Right lobe of liver (tissue), 4 donors: ENCODE measurements around the gene NMBR.

ENCODE experiments used
- POLR2A ChIP-seq: fragments of 450-650 bp; IDR thresholded peaks from one replicate; pipeline ENCODE4 v1.6.1; 2017; ENCODE audit warnings: antibody characterized with exemption, mild to moderate bottlenecking
- TF ChIP-seq, protein P1 (sequence below), 4 donors: fragments of 200-600 bp in 3 of 4; fragments of 450-650 bp in 1 of 4; IDR thresholded peaks; one replicate each; pipeline versions ENCODE4 v1.5.1 to v1.8.0; 2016 to 2022; ENCODE audit warnings: antibody characterized with exemption in 4 of 4, mild to moderate bottlenecking in 2 of 4
- donor health status: DM: no; HTN: no; CAD: no.
- donor health status: DM: no; HTN: no; CAD: no.
- donor health status: DM: no; HTN: yes; CAD: no.

DNA sequence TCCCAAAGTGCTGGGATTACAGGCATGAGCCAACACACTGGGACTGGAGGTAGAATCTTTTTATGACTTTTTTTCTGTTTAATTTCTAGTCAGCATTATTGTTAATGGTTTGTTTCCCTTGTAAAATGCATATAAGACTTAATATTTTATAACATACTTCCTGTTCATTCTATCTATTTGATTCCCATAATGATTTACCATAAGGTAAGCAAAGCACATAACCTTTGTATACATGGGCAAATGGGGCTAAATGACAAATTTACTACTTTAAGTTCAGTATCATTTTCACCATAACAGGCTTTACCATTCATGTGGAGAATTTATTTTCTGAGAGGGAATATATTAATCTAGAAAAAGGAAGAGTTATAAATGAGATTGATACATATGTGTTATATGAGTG is 24.4 kb upstream of the NMBR start:
- TF ChIP-seq, protein P1, sequence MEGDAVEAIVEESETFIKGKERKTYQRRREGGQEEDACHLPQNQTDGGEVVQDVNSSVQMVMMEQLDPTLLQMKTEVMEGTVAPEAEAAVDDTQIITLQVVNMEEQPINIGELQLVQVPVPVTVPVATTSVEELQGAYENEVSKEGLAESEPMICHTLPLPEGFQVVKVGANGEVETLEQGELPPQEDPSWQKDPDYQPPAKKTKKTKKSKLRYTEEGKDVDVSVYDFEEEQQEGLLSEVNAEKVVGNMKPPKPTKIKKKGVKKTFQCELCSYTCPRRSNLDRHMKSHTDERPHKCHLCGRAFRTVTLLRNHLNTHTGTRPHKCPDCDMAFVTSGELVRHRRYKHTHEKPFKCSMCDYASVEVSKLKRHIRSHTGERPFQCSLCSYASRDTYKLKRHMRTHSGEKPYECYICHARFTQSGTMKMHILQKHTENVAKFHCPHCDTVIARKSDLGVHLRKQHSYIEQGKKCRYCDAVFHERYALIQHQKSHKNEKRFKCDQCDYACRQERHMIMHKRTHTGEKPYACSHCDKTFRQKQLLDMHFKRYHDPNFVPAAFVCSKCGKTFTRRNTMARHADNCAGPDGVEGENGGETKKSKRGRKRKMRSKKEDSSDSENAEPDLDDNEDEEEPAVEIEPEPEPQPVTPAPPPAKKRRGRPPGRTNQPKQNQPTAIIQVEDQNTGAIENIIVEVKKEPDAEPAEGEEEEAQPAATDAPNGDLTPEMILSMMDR (IDR thresholded peaks at IDR 0.05) = no peak
- TF ChIP-seq POLR2A = no peak
